NCI-H2029 treated with DMSO at 0.1 percent for 48 hours (cell line): ENCODE measurements around the gene FAM53A.

Experiments used
- DNase-seq: peaks from one replicate; lab custom pipeline; 2025; lab: John Stamatoyannopoulos, UW

FAM53A gene

DNA sequence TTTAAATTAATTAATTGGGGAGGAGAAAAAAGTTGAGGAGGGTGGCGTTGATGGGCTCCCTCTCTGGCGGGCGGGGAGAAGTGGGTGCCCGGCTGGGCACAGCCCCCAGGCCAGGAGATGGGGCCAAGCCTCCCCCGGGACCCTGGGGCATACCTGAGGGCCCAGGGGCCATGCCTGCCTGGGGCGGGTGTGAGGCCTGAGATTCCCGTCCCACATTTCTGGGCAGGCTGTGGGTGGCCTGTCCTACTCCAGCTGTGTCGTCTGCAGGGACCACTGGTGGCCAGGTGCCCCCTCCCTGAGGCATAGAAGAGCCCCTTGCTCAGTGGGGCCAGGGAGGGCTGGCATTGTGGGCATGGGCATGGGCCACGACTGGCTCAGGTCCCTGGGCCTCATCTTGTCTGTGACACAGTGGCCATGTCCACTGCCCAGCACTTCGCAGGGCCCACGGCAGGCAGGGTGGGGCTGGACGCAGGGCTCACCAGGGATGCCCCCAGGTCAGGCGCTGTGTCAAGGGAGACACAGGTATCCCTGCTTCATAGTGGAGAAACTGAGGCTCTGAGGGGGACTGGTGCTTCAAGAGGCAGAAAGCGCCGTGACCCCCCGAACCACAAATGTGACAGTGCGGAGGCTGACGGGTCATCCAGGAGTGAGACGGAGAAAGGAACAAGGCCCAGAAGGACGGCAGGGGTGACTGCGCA is 60.1 kb downstream of the FAM53A start:
- no peak for DNase-seq

DNA sequence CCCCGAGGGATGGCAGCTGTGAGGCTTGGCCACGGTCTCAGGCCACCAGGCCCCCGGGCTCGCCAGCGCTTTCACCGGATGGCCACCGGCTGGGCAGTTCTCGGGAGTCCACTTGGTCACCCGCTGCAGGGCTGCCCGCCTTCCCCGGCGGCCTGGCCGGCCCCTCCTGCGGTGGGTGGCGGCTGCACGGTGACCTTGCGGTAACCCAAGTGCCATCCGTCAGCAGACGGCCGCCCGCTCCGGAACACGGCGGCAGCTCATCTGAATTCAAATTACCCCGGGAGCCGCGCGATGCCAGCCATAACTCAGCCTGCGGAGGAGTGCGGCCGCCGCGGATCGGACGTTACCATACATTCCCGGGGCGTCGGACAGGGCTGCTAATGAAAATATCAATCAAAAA is 60.7 kb downstream of the FAM53A start:
- no peak for DNase-seq

DNA sequence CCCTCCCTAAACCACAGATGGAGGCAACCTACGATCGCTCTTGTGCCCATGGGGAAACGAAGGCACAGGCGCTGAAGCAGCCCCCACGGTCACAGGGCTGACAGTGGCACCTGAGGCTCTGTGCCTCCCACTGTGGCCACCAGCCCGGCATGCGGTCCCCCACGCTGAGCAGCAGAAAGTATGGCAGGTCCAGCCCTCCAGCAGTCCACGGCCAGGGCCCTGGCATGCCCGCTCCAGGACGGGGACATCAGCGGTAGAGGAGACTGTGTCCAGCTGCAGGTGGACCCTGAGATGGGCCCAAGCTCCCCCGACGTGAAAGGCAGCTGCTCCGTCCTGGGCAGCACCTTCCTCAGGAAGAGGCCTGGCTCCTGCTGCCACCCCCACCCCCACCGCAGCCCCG is 61.2 kb downstream of the FAM53A start:
- no peak for DNase-seq

DNA sequence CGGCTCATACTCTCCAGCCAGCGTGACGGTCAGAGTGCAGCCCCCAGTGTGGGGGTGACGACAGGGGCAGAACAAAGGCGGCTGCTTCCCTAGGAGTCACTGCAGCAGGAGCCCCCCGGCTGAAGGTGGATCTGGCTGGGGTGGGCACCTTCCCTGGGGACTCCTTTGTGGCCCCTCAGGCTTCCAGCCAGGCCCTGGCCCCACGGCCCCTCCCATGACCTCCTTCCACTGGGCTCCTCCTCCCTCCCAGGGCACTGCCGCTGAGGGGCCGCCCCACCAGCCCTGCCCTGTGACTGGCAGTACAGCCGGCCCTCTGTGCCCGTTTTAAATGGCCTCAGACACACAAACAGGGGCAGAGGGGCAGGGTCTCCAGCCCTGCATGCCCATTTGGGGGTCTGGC is 61.9 kb downstream of the FAM53A start:
- no peak for DNase-seq

DNA sequence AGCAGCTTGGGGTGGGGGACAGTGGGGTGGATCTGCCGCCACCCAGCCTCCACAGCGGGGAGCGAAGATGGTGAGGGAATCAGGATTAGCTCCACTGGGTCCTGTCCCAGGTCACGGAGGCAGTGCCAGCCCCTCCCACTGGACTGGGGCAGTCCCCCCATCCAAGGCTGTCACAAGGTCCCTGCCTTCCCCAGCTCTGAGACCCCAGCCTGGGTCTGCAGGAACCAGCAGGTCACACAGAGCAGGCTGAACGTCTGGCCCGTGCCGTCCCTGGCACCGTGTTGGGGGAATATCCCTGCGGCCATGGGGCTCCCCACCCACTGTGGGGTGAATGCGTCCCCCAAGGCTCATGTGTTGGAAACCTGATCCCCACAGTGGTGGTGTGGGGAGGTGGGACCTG is 62.6 kb downstream of the FAM53A start:
- DNase-seq = no peak

DNA sequence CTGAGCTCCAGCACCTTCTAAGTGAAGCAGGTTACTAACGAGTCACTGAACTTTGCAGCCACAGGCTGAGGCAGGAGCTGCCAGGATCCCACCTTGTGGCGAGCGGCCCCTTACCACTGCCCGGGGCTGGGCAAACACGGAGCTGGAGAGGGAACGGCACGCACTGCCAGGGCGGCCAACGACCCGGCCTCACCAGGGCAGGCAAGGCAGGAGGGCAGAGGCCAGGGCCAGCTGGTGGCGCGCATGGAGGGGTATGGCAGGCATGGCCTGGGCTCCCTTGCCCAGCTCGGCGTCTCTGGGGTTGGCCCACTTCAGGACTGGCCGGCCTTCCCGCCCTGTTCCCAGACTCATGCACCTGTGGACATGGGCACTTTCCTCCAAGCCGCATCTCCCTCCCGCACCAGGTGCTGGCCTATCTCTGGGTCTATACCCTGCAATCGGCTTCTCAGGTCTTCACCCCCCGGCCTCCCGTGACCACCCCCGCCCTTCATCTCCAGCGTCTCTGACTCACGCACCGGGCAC is 64.9 kb downstream of the FAM53A start:
- DNase-seq = no peak

DNA sequence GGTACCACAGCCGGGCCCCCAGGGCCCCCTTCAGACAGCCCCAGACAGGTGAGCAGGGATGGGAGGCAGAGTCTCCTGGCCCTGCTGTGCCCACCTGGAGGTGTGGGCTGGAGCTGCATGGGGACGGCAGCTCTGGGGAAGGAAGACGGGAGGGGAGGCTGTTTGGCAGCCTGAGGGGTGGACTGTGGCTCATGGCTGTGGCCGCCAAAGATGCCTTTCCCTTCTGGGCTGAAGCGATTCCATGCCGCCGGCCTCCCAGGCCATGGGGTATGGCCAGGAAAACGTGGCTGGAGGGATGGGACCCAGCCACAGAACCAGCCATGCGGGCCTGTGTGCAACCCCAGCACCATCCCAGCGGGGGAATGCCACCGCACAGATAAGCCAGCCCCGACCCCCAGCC is 65.7 kb downstream of the FAM53A start:
- DNase-seq = no peak

DNA sequence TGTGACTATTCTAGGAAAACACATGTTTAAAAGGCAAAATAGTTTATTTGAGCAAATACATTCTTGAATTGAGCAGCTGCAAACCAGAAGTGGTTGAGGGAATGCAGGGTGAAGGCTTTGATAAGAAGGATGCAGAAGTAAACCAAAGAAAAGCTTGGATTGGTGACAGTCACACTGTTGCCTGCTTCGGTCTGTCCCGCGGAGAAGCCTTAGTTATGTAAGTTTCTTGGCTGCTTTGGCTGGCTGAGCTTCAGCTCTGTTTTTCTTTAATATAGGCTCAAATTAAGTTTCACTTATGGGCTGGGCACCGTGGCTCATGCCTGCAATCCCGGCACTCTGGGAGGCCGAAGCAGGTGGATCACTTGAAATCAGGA is 67.6 kb downstream of the FAM53A start:
- DNase-seq = no peak

DNA sequence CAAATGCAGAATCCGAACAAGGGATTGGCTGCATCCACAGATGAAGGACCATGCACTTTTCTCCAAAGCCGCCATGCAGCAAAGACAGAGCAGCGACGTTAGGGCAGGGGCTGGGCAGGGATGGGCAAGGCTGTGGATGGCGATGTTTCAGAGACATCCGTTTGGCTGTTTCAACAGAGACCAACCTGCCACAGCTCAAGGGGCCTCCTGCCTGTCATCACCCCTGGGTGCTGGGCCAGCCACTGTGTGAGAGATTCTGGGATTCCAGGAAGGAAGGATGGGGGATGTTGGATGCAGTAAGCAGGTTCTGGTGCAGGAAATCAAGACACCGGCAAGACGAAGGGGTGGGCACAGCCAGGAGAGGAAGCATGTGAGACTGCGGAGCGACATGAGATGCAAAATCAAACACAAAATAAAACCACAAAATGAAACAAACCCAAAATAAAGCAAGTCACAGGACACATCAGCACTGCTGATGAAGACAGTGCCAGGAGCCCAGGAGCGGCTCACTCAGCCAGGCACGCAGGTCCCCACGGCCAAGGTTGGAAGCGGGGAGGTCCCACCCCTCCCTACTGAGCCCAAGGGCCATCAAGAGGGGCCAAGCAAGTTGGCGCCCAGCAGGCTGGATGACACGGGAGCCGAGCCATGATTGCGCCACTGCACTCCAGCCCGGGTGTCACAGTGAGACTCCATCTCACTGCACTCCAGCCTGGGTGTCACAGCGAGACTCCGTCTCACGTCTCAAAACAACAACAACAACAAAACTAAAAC is 68.1 kb downstream of the FAM53A start:
- DNase-seq = no peak

DNA sequence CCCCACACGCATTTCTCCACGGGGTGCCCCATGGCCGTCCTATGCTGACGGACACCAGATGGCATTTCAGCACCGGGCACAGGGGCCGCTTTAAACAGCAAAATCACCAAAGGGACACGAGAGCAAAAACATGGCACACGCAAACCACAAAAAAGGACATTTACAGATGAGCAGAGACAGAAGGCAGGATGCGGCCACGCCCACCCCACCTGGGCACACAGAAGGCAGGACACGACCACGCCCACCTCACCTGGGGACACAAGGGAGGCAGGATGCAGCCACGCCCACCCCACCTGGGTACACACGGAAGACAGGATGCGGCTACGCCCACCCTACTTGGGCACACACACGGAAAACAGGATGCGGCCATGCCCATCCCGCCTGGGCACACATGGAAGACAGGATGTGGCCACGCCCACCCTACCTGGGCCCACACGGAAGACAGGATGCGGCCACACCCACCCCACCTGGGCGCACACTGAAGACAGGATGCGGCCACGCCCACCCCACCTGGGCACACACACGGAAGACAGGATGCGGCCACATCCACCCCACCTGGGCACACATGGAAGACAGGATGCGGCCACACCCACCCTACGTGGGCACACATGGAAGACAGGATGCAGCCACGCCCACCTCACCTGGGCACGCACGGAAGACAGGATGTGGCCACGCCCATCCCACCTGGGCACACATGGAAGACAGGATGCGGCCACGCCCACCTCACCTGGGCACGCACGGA is 69.1 kb downstream of the FAM53A start:
- no peak for DNase-seq

DNA sequence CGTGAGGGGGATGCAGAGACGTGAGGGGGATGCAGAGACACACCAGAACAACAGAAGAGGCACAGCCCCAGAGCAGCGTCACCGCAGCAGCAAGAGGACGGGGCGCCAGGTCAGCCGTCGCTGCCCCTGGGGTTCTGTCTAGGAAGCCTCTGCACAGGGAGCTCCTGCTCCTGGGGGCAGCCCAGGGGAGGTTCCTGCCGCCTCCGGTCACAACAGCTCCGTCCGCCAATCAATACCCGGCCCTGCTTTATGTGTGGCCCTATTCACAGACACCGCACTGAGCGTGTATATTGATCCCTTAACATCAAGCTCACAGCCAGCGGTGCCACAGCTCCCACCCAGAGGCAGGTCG is 69.6 kb downstream of the FAM53A start:
- no peak for DNase-seq

DNA sequence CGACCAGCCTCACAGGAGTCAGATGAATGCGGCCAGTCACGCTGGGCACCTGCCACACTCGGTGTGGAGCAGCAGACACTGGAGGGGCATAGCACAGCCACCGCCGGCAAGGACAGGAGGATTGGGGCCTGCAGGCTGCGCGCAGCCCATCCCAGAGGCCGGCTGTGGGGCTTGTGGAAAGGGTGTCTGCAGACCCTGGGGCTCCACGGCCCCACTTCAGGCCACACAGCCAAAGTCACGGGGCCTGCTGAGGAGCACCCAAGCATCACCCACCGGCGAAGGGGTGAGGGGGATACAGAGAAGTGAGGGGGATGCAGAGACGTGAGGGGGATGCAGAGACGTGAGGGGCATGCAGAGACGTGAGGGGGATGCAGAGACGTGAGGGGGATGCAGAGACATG is 70.1 kb downstream of the FAM53A start:
- no peak for DNase-seq

DNA sequence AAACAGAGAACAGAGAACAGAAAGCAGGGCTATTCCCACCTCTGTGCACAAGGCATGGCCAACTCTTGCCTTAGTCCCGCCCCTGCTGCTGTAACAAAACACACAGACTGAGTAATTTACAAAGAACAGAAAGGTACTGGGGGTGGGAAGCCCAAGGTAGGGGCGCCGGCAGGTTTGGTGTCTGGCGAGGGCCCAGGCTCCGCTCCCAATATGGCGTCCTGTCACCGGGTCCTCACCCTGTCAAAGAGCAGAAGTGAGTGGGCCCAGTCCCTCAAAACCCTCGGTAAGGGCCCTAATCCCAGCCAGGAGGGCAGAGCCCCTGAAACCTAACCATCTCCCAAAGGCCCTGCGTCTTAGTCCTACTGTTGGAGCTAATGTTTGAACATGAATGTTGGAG is 71.0 kb downstream of the FAM53A start:
- no peak for DNase-seq

DNA sequence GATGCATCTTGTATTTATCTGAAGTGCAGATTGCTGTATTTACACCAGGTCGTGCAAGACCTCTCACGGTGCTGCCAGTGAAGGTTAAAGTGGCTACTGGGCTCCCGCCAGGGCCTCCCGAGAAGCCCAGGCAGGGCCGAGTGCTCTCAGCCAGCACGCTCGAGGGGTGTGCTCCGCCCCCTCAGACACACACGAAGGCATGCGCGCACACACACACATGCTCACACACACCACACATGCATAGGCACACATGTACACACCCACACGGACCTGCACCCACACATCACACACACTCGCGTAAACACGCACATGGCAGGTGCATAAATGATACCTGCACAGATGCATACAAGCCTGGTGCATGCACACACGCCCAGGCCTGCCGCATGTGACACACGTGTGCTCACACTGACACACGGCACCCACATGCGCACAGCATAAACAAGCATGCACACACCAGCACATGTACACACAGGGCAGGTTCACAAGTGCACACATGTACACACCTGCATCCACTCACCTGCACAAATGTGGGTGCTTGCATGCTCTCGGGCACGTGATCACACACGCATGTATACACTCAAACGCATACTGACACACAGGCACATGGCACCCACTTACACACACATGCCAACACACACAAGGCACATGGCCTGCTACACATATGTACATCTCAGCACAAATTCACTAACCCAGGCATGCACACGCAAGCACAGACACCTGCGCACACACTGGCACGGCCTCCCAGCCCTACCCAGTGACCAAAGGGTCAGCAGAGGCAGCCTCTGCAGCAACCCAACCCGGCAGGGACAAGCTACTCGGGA is 71.6 kb downstream of the FAM53A start:
- no peak for DNase-seq

DNA sequence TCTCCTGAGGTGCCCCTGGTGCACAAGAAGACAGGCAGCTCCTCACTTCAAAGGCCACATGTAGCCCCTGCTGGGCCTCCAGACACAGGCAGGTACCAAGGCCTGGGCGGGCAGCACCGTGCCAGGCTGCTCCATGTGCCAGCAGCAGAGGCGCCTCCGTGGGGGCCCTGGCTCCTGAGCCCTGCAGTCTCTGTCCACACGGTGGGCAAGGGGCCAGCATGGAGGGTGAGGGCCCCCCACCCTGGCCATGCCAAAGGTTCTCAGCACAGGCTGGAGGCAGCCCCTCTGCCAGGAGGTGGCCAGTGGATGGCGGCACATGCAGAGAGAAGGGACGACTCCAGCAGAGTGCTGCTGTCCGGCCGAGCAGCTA is 72.6 kb downstream of the FAM53A start:
- no peak for DNase-seq

DNA sequence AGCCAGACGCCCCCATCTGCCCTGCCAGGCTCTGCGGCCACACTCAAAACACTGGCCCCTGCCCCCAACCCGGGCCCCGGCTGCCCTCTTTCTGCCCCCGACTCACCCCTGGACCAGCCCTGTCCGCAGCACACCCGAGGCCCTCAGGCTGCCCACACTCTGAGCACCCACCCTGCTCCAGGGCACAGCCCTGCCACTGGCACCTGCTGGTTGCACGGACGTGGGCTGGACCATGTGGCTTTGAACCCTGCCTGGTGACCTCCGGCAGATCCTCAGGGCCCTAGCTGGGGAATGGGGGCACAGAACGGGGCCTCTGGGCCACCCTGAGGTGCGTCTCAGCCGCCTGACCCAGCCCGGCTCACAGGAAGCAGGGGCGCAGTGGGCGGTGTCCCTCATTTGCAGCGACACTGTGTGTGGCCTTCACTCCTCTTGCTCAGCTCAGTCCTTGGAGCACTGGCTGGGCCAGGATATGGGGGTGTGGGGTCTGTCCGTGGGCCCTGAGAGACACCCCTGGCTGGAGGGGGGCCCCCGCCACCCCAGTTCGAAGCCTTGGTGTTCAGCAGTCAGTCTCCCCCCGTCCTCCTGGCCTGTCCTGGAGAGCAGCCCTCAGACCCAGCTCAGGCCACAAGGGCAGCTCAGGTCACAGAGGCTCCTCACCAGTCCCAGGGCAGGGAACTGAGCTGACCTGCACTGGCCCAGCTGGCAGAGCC is 73.2 kb downstream of the FAM53A start:
- DNase-seq = no peak

DNA sequence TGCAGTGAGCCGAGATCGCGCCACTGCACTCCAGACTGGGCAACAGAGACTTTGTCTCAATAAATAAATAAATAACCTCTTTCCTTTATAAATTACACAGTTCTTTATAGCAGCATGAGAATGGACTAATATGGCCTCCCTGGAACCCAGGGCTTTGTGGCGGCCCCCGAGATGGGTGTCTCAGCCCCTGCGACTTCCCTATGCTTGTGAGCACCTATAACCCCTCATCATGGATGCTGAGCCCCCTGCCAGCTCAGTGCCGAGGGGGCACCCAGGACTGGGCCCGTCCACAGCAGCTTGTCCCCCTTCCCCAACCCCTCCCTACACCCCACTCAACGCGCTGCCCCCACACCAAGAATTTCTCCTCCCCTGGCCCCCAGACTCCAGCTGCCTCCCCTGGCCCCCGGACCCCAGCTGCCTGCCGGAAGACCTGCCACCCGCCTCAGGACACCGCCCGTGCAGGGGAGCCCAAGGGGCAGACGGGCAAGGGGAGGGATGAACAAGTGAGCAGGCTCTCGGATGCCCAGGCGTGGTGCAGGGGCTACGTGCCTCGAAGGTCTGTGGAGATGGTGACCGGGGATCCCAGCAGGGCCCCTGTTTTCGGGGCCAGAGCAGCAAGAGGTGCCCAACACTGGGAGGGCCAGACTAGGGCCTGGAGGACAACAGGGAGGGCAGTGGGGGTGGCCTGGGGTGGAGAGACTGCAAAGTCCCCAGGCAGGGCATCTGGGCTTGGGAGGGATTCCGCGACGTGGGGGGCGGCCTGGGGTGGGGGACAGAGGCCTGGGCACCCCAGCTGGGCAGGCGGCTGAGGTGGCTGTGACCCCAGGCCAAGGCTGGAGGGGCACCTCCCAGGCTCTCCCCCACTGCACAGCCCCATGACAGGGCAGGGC is 74.0 kb downstream of the FAM53A start:
- no peak for DNase-seq

DNA sequence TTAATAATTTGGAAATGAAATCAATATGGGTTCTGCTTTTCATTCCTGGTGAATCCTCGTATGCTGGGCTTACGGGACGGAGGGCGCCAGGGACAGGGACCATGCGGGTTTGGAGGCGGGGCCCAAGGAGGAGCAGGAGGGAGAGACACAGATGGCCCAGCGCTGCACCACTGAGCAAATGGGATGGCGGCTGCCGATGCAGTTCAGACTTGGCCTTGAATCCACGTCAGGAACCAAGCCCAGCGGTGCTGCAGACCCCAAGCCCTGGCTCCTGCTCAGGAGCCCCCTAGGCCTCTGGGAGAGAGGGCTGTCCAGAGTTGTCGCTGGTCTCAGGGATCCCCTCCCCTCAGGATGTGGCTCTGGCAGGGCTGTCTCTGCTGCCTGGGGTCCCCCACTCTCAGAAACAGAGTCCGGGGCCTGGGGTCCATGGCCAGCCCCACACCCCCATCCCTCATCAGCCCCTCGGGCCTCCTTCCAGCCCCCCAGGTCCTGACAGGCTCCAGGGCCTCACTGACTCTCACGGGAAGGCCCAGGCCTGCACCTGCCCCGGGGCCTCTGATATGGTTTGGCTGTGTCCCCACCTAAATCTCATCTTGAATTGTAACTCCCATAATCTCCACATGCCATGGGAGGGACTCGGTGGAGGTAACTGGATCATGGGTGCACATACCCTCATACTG is 75.2 kb downstream of the FAM53A start:
- DNase-seq = no peak

DNA sequence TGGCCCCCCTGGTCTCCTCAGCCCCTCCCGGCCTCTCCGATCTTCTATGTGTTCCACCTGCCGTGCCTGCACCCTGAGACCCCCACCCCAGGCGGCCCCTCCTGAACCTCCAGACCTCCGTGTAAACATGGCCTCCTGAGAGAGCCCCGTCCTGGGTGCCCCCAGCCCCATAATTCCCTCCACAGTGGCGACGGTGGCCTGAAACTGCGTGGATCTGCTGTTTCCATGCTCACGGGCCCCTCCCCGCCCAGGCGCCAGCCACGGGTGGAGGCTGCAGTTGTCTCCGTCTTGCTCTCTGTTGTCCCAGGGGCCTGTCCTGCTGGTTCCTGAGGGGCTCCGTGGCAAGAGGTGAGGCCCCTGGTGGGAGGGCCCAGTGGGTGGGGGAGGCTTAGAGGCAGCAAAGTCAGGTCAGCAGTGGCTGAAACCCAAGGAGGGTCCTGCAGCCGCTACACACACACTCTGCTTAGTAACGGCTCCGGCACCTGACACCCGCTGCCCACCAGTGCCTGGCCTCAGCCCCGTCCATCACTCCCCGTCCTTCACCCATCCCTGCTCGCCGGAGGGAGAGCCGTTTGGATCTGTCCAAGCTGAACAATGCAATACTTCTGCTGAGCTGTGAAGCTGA is 75.8 kb downstream of the FAM53A start:
- no peak for DNase-seq
